HG02885 (cell line): ENCODE measurements around the gene NACC2.
"Not testable (repeated sequence)": the region's sequence is repeated elsewhere in the genome, so short reads cannot be mapped to it uniquely, and the experiment has no call there.

ENCODE experiments used
- ATAC-seq: cut with Tn5 transposase; IDR thresholded peaks from one replicate; pipeline ENCODE4 v1.9.1; 2021; ENCODE audit warnings: mild to moderate bottlenecking; ENCODE audit not compliant: unreplicated experiment, poor library complexity

Gene NACC2

GRCh38 chr9:136083558-136084062 lies 11.5 kb downstream of the NACC2 start:
- ATAC-seq, result no peak

- ATAC-seq, result no peak
These were observed 12.4 kb downstream of the NACC2 start for GRCh38 chr9:136082496-136083361.

- ATAC-seq, result no peak
These were observed 13.1 kb downstream of the NACC2 start for GRCh38 chr9:136081826-136082495.

- no peak for ATAC-seq
These were observed 13.8 kb downstream of the NACC2 start for GRCh38 chr9:136081113-136081825.

GRCh38 chr9:136080716-136081112 lies 14.4 kb downstream of the NACC2 start:
- no peak for ATAC-seq

- ATAC-seq, result no peak
These were observed 15.2 kb downstream of the NACC2 start for GRCh38 chr9:136079916-136080246.

GRCh38 chr9:136079211-136079915 lies 15.7 kb downstream of the NACC2 start:
- no peak for ATAC-seq

GRCh38 chr9:136078498-136079011 lies 16.5 kb downstream of the NACC2 start:
- ATAC-seq, result no peak

- no peak for ATAC-seq
These were observed 17.1 kb downstream of the NACC2 start for GRCh38 chr9:136078024-136078423.

GRCh38 chr9:136077491-136077890 lies 17.6 kb downstream of the NACC2 start:
- ATAC-seq, result no peak

GRCh38 chr9:136075881-136076678 lies 19.0 kb downstream of the NACC2 start:
- no peak for ATAC-seq

GRCh38 chr9:136075134-136075841 lies 19.8 kb downstream of the NACC2 start:
- no peak for ATAC-seq

GRCh38 chr9:136074706-136075105 lies 20.4 kb downstream of the NACC2 start:
- no peak for ATAC-seq

GRCh38 chr9:136062657-136063439 lies 32.2 kb downstream of the NACC2 start:
- ATAC-seq, result no peak

GRCh38 chr9:136061916-136062315 lies 33.2 kb downstream of the NACC2 start:
- ATAC-seq, result not testable (repeated sequence)

GRCh38 chr9:136061405-136061804 lies 33.7 kb downstream of the NACC2 start:
- ATAC-seq, result no peak

- no peak for ATAC-seq
These were observed 34.3 kb downstream of the NACC2 start for GRCh38 chr9:136060671-136061371.
